Transverse colon (tissue), 4 donors: ENCODE measurements around the gene HAVCR2. TPM values are rescaled to one million over a fixed set of nuclear protein-coding genes. Genes with fewer than 3 reads are reported as not detected.

Experiments used
- DNase-seq: peaks from one replicate; pipeline ENCODE4 v3.0.0-alpha.2; 2019
- H3K27ac ChIP-seq, 4 donors: fragments of 200-600 bp; sonication (generic); 2 replicates each; pipeline ENCODE4 v1.5.1; 2016 to 2018; ENCODE audit warnings: inconsistent platforms in 4 of 4
- H3K27me3 ChIP-seq: fragments of 200-600 bp; sonication (generic); 2 replicates; pipeline ENCODE4 v1.5.1; 2017; ENCODE audit warnings: inconsistent platforms
- H3K36me3 ChIP-seq, 4 donors: fragments of 200-600 bp; sonication (generic); 2 replicates each; pipeline ENCODE4 v1.5.1; 2017 to 2019; ENCODE audit warnings: inconsistent platforms in 4 of 4
- H3K4me1 ChIP-seq, 4 donors: fragments of 200-600 bp; sonication (generic); 2 replicates each; pipeline ENCODE4 v1.5.1; 2017 to 2020; ENCODE audit warnings: inconsistent platforms in 4 of 4
- H3K4me3 ChIP-seq, 4 donors: fragments of 200-600 bp; sonication (generic); 1 replicate in 1 of 4; 2 replicates in 3 of 4; pipeline versions ENCODE4 v1.5.1 to v1.6.1; 2017 to 2019; ENCODE audit warnings: inconsistent platforms in 4 of 4
- H3K9me3 ChIP-seq, 2 donors: fragments of 200-600 bp; sonication (generic); 2 replicates each; pipeline ENCODE4 v1.5.1; 2017 to 2019; ENCODE audit warnings: inconsistent platforms in 2 of 2
- EP300 ChIP-seq: sonication (generic); formaldehyde crosslinking; IDR thresholded peaks from one replicate; pipeline ENCODE4 v1.6.1; 2017; ENCODE audit warnings: antibody characterized with exemption, low read depth
- POLR2A ChIP-seq: fragments of 450-650 bp; IDR thresholded peaks from one replicate; pipeline ENCODE4 v1.6.1; 2016; ENCODE audit warnings: antibody characterized with exemption, mild to moderate bottlenecking, moderate library complexity
- POLR2AphosphoS5 ChIP-seq, 3 donors: sonication (generic); formaldehyde crosslinking; IDR thresholded peaks; one replicate each; pipeline ENCODE4 v1.6.1; 2016; ENCODE audit warnings: antibody characterized with exemption in 3 of 3
- WGBS, 2 donors: methylation state at CpG; one replicate each; pipeline ENCODE4 v1.1.5; 2018; ENCODE audit warnings: low coverage in 1 of 2; 5-methylcytosine and 5-hydroxymethylcytosine counted together
- in situ Hi-C, 4 donors: fragments of 200-750 bp; cut with MboI; loops; one replicate each; pipeline versions ENCODE4 v1.15.0 to v1.15.1; 2017; ENCODE audit warnings: low sequenced_read_pairs in 3 of 4, low pct_ligation_motif_present in 1 of 4, low pct_unique_long_range_greater_than_20kb in 1 of 4
- intact Hi-C: fragments of 100-400 bp; cut with DNase I; formaldehyde crosslinking; loops from one replicate; pipeline ENCODE4 v1.15.1; 2023; ENCODE audit warnings: low total_unique reads
- total RNA-seq, 4 donors: library from RNA; depleted of rRNA; stranded (reverse); fragments of >200 nt; gene quantifications; one replicate each; pipeline ENCODE4 v1.1.0, GENCODE V29; 2016
- TF ChIP-seq, protein P1 (sequence below), 5 experiments: fragments of 200-600 bp in 3 of 5; fragments of 450-650 bp in 2 of 5; sonication (generic) in 3 of 5; IDR thresholded peaks; 1 replicate in 2 of 5; 2 replicates in 3 of 5; pipeline ENCODE4 v1.5.1; 2016 to 2017; ENCODE audit warnings: antibody characterized with exemption in 5 of 5, inconsistent platforms in 3 of 5, mild to moderate bottlenecking in 2 of 5, moderate library complexity in 1 of 5

The HAVCR2 gene
- total RNA-seq, 4 donors from 2014 or later, result 0.20 to 6.7 (median 3.2) TPM

DNA sequence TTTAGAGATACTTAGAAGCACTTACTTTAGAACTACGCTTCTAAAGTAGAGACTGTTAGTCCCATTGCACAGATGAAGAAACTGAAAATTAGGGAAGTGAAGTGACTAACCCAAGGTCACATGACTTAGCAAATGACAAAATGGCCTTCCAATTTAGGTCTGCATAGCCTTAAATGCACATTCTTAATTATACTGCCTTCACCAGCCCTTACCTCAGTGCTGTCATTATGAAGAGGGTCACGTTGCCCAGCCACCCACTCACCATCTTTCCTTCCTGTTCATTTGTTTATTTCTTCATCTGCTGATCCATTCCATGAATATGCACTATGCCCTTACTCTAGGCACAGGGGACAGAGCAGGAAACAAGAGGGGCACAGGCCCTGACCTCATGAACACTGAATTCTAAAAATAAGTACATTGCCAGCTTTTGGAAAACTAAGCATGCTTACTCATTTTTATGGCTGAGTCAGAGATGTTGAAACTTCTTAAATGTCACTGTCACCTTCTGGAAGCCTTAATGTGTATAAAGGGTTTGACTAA, 8.6 kb downstream of the HAVCR2 start:
- WGBS, 2 donors, result 58 to 65% methylated on average over 2 of the region's 2 CpGs
- Histone ChIP-seq H3K27me3 (no peaks in the 10 kb centered on the region), H3K9me3 (no peaks in the 10 kb centered on the region), H3K36me3 (no peaks in the 10 kb centered on the region), H3K4me1 (no peaks in the 10 kb centered on the region), H3K27ac (no peak overlapping the region), H3K4me3 (no peak overlapping the region)
- TF ChIP-seq POLR2A (no peak), EP300 (no peak), POLR2AphosphoS5 (IDR thresholded peaks at IDR 0.05) (no peak)
- TF ChIP-seq, protein P1, sequence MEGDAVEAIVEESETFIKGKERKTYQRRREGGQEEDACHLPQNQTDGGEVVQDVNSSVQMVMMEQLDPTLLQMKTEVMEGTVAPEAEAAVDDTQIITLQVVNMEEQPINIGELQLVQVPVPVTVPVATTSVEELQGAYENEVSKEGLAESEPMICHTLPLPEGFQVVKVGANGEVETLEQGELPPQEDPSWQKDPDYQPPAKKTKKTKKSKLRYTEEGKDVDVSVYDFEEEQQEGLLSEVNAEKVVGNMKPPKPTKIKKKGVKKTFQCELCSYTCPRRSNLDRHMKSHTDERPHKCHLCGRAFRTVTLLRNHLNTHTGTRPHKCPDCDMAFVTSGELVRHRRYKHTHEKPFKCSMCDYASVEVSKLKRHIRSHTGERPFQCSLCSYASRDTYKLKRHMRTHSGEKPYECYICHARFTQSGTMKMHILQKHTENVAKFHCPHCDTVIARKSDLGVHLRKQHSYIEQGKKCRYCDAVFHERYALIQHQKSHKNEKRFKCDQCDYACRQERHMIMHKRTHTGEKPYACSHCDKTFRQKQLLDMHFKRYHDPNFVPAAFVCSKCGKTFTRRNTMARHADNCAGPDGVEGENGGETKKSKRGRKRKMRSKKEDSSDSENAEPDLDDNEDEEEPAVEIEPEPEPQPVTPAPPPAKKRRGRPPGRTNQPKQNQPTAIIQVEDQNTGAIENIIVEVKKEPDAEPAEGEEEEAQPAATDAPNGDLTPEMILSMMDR (IDR thresholded peaks at IDR 0.05), result no peak
- in situ Hi-C loops, result no loop called here
- DNase-seq, result no peak
- intact Hi-C loops, result no loop called here

DNA sequence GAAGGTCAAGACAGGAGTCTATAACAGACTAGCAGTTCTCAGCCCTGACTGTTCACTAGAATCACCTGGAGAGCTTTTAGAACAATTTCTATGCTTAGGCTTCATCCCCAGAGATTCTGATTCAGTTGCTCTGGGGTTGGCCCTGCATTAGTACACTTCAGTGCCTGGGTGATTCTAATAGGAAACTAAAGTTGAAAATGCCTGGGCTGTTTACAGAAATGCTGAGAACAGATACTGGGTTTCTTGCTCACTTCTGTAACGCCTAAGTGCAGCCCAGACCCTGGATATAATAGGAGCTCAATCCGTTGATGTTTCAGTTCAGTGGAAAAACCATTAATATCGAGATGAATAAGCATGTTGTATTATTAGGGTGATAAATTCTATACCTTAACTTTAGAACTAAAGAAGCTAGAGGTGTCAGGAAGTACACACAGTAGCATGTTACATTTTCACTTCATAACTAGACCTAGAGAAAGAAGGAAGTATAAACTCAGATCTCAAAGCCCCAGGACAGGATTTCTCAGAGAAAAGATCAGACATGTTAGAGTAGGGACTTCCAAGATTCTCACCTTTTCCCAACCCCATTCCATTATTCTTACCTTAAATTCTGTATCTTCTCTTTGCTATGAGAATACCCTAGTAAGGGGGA, 20.4 kb downstream of the HAVCR2 start:
- 49 to 67% methylated on average over 3 of the region's 3 CpGs for WGBS, 2 donors

DNA sequence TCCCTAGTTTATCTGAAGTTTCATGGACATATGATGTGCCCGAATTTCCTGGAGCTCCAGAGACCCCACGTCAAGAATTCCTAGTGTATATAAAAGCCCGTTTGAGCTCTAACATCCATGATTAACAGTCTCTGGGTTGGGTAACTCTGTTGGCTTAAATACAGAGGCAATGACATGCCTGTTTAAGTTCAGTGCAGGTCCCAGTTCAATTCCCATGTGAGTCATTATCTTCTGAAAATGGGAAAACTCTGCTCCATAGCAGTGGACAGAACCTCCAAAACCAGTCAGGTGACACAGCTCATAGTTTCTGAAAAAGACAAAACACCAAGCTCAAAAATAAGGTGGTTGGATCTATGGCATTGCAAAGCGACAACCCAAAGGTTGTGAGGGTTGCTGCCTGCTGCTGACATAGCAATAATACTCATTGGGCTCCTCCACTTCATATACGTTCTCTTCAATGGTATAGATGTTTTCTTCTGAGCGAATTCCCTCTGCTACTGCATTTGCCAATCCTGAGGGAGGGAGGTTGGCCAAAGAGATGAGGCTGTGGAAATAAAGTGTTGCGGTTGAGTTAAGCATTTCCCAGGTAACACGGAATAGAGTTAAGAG, 22.0 kb downstream of the HAVCR2 start:
- Histone ChIP-seq H3K36me3 (no peaks in the 10 kb centered on the region), H3K4me1 (no peaks in the 10 kb centered on the region), H3K27me3 (no peaks in the 10 kb centered on the region), H3K4me3 (no peak overlapping the region), H3K27ac (no peak overlapping the region), H3K9me3 (no peaks in the 10 kb centered on the region)
- TF ChIP-seq POLR2AphosphoS5 (IDR thresholded peaks at IDR 0.05) (no peak), EP300 (no peak), POLR2A (no peak)
- TF ChIP-seq, protein P1 (IDR thresholded peaks at IDR 0.05), result no peak
- 88% methylated on average over 4 to 8 of the region's 8 CpGs for WGBS, 2 donors
- in situ Hi-C loops (no loop called here), intact Hi-C loops (no loop called here)
- no peak for DNase-seq

More for the DNA sequence above, 20.4 kb downstream of the HAVCR2 start:
- Histone ChIP-seq H3K9me3 (no peaks in the 10 kb centered on the region), H3K4me3 (no peak overlapping the region), H3K27me3 (no peaks in the 10 kb centered on the region), H3K36me3 (no peaks in the 10 kb centered on the region), H3K27ac (no peak overlapping the region), H3K4me1 (no peaks in the 10 kb centered on the region)
- no peak for DNase-seq
- TF ChIP-seq POLR2AphosphoS5 (IDR thresholded peaks at IDR 0.05), result no peak
- TF ChIP-seq, protein P1 (IDR thresholded peaks at IDR 0.05), result no peak
- TF ChIP-seq POLR2A, result no peak
- no peak for TF ChIP-seq EP300
- intact Hi-C loops (no loop called here), in situ Hi-C loops (no loop called here)

DNA sequence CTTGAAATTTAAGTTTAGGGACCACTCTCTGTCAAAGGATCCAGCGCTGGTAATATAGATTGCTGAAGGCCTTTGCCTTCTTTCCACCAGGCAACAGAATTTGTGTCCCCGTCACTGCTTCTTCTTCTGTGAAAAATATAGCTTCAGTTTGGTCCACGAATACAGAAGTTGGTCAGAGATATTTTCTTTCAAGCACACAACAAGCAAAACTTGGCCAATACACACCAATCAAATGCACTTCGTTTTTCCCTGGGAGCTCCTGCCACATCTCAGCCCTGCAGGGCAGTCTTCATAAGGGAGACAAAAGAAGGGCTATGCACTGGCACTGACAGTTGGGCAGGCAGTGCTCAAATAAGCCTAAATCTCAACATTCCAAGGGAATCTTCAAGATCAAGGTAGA, 22.9 kb downstream of the HAVCR2 start:
- DNase-seq, result no peak
- intact Hi-C loops, result no loop called here
- no peaks in the 10 kb centered on the region for H3K27me3 ChIP-seq
- WGBS, 2 donors, result 79 to 81% methylated on average over 3 to 4 of the region's 4 CpGs
- no peaks in the 10 kb centered on the region for H3K36me3 ChIP-seq
- H3K9me3 ChIP-seq, result no peaks in the 10 kb centered on the region
- no peak overlapping the region for H3K4me3 ChIP-seq
- no peaks in the 10 kb centered on the region for H3K4me1 ChIP-seq
- TF ChIP-seq, protein P1 (IDR thresholded peaks at IDR 0.05), result no peak
- TF ChIP-seq EP300 (no peak), POLR2AphosphoS5 (IDR thresholded peaks at IDR 0.05) (no peak)
- in situ Hi-C loops, result no loop called here
- H3K27ac ChIP-seq, result no peak overlapping the region
